T-helper 1 cell treated with Interleukin-12 subunit alpha and Interleukin-12 subunit beta and Interleukin-4 antibody, amounts not matched to agents 30 μg/mL and 1 μg/mL, for 36 hours (primary cell): ENCODE data around the gene PPP1R12A.
A peak's percentile ranks its signal among the peaks of the same experiment; 100 is the strongest.
"Not testable (repeated sequence)": the region's sequence is repeated elsewhere in the genome, so short reads cannot be mapped to it uniquely, and the experiment has no call there.

Experiments
- H3K27ac Mint-ChIP-seq: one replicate; pipeline ENCODE4 v1.8.0; 2021; ENCODE audit warnings: mild to moderate bottlenecking, mixed read lengths
- H3K27me3 Mint-ChIP-seq: one replicate; pipeline ENCODE4 v1.8.0; 2021; ENCODE audit warnings: low read depth, mixed read lengths
- H3K36me3 Mint-ChIP-seq: one replicate; pipeline ENCODE4 v1.8.0; 2021; ENCODE audit warnings: low read depth, mixed read lengths
- H3K4me1 Mint-ChIP-seq: one replicate; pipeline ENCODE4 v1.8.0; 2021; ENCODE audit warnings: low read depth, mixed read lengths
- H3K4me3 Mint-ChIP-seq: one replicate; pipeline ENCODE4 v1.8.0; 2021; ENCODE audit warnings: mild to moderate bottlenecking, moderate library complexity, mixed read lengths
- H3K9me3 Mint-ChIP-seq: one replicate; pipeline ENCODE4 v1.8.0; 2021; ENCODE audit warnings: mixed read lengths

PPP1R12A gene

GRCh38 chr12:79826267-79827128, 108.4 kb downstream of the PPP1R12A start:
- no peak overlapping the region for H3K27ac Mint-ChIP-seq
- H3K4me3 Mint-ChIP-seq = no peak overlapping the region
- no peaks in the 10 kb centered on the region for H3K9me3 Mint-ChIP-seq
- H3K36me3 Mint-ChIP-seq = peaks cover 24% of the 10 kb centered on the region
- peaks cover 12% of the 10 kb centered on the region for H3K4me1 Mint-ChIP-seq
- no peaks in the 10 kb centered on the region for H3K27me3 Mint-ChIP-seq

DNA sequence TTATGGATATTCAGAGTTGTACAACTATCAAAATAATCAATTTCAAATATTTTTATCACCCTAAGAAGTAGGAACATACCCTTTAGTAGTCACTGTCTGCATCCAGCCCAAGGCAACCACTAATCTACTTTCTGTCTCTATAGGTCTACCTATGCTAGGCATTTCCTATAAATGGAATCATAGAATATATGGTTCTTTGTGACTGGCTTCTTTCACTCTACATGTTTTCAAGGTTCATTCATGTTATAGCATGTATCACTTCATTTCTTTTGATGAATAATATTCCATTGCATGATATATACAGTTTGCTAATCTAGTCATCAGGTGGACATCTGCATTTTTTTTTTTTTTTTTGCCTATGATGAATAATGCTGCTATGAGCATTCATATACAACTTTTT, 112.4 kb downstream of the PPP1R12A start:
- Mint-ChIP-seq H3K27ac (no peak overlapping the region), H3K9me3 (no peaks in the 10 kb centered on the region), H3K4me3 (no peak overlapping the region), H3K27me3 (no peaks in the 10 kb centered on the region), H3K36me3 (peaks cover 28% of the 10 kb centered on the region), H3K4me1 (peaks cover 6% of the 10 kb centered on the region)

DNA sequence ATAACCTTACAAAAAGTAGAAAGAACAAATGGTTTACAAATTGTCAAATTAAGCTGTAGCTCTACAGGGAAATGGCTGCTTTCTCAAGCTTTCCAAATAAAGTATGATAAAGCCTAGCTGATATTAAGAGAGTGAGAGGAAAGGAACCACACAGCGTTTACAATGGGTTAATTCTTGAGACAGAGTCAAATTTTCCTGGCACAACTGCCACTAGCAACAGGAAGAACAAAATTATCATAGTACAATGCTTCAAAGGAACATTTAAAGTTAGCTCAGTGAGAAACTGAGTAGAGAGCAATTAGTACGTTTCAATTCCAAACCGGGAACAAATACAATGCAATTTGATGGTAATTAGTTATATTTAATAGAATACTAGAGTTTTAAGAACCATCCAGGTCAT, 116.0 kb downstream of the PPP1R12A start:
- Mint-ChIP-seq H3K9me3 (no peaks in the 10 kb centered on the region), H3K27me3 (no peaks in the 10 kb centered on the region), H3K36me3 (peaks cover 32% of the 10 kb centered on the region), H3K27ac (no peak overlapping the region), H3K4me3 (no peak overlapping the region), H3K4me1 (peaks cover 4% of the 10 kb centered on the region)

GRCh38 chr12:79784366-79785065, 150.4 kb downstream of the PPP1R12A start:
- not testable (repeated sequence) for H3K4me3 Mint-ChIP-seq, H3K9me3 Mint-ChIP-seq, H3K27me3 Mint-ChIP-seq, H3K4me1 Mint-ChIP-seq, H3K27ac Mint-ChIP-seq
- H3K36me3 Mint-ChIP-seq = peaks cover 29% of the 10 kb centered on the region

- Mint-ChIP-seq H3K9me3 (no peaks in the 10 kb centered on the region), H3K27me3 (no peaks in the 10 kb centered on the region), H3K36me3 (peaks cover 18% of the 10 kb centered on the region), H3K27ac (no peak overlapping the region), H3K4me1 (peaks cover 3% of the 10 kb centered on the region), H3K4me3 (no peak overlapping the region)
Observed at GRCh38 chr12:79782172-79782900, 152.6 kb downstream of the PPP1R12A start.

DNA sequence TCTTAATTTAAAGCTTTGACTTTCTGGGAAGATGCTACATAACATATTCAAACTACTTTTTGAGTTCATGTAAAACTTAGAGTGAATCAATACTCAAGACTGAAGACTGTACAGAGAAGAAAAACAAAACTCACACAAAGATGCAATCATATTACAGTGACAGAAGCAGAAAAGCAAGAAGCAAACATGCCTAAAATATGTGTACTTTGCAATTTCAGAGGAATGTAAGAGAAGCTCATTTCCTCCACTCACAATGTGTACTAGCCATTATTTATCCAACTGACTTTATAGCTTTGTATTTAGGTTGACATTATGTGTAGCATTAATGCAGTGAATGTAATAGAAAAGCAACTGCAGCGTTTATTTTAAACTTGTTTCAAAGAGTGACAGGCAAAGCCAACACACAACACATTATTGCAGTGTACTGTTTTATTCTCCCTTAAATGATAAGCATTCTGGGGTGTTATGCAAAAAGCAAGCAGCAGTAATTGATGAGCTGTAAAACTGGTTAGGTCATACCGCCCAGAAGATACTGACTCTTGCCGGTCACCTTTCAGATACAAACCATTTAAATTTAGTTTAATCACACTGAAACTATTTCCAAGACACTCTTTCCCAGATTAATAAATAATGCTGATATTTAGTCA, 156.0 kb downstream of the PPP1R12A start:
- Mint-ChIP-seq H3K9me3 (no peaks in the 10 kb centered on the region), H3K27me3 (no peaks in the 10 kb centered on the region), H3K36me3 (peaks cover 13% of the 10 kb centered on the region), H3K4me3 (no peak overlapping the region), H3K27ac (no peak overlapping the region), H3K4me1 (peaks cover 3% of the 10 kb centered on the region)

- H3K27me3 Mint-ChIP-seq = no peaks in the 10 kb centered on the region
- no peaks in the 10 kb centered on the region for H3K9me3 Mint-ChIP-seq
- H3K27ac Mint-ChIP-seq = no peak overlapping the region
- no peak overlapping the region for H3K4me3 Mint-ChIP-seq
- no peaks in the 10 kb centered on the region for H3K4me1 Mint-ChIP-seq
- H3K36me3 Mint-ChIP-seq = peaks cover 10% of the 10 kb centered on the region
Observed at GRCh38 chr12:79776111-79776510, 158.8 kb downstream of the PPP1R12A start.

- Mint-ChIP-seq H3K36me3 (peaks cover 11% of the 10 kb centered on the region), H3K27ac (no peak overlapping the region), H3K4me1 (no peaks in the 10 kb centered on the region), H3K27me3 (no peaks in the 10 kb centered on the region), H3K4me3 (no peak overlapping the region), H3K9me3 (no peaks in the 10 kb centered on the region)
Observed at GRCh38 chr12:79775355-79776027, 159.4 kb downstream of the PPP1R12A start.

DNA sequence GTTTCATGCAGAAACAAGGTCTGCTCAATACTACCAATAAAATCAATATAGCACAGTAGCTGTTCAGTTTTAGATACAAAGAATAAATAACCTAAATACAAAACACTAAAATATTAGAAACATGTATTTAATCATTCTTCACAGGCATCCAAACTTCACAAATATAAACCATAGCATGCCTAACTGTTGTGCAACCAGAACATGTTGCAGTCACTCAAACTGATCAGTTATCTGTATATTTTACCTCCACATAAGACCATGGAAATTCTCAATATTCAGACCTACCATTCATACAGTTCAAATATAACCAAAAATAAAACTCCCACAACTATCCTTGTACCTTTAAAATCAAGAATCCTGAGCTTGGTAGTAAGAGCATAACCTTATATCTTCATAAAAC, 161.0 kb downstream of the PPP1R12A start:
- peaks cover 8% of the 10 kb centered on the region for H3K36me3 Mint-ChIP-seq
- no peak overlapping the region for H3K4me3 Mint-ChIP-seq
- peak overlapping the region; percentile 39 for H3K27ac Mint-ChIP-seq
- H3K4me1 Mint-ChIP-seq = no peaks in the 10 kb centered on the region
- H3K27me3 Mint-ChIP-seq = no peaks in the 10 kb centered on the region
- H3K9me3 Mint-ChIP-seq = no peaks in the 10 kb centered on the region

DNA sequence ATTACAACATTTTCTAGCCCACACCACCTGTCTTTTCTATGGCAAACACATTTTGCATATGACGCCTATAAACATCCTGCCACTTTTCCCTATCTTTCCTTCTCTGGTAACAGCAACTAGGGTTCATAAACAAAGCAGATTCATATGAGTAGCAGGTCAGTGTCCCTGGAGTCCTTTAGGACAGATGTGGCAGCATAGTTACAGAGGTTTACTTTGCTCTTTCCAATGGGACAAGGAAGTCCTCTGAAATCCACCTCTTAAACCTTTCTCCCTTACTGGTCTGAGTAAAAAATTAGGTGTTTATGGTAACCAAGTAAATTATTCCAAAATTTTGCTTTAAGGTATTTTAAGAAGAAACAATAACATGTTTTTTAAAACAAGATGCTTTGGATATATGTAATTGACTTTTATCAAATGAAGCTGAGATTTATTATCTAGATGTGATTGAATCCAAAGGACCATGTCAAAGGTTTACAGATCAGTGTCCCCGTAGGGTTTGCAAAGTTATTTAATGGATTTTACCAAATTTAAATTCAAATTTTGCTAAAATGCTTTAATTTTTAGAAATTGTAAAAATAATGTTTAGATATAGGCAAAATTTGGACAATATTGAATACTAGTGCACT, 164.9 kb downstream of the PPP1R12A start:
- H3K27me3 Mint-ChIP-seq = no peaks in the 10 kb centered on the region
- H3K4me1 Mint-ChIP-seq = no peaks in the 10 kb centered on the region
- H3K27ac Mint-ChIP-seq = no peak overlapping the region

GRCh38 chr12:79769189-79769859, 165.6 kb downstream of the PPP1R12A start:
- no peaks in the 10 kb centered on the region for H3K9me3 Mint-ChIP-seq
- H3K4me1 Mint-ChIP-seq = no peaks in the 10 kb centered on the region
- H3K4me3 Mint-ChIP-seq = no peak overlapping the region
- H3K27me3 Mint-ChIP-seq = no peaks in the 10 kb centered on the region
- peaks cover 3% of the 10 kb centered on the region for H3K36me3 Mint-ChIP-seq
- H3K27ac Mint-ChIP-seq = no peak overlapping the region

More for the DNA sequence above, 164.9 kb downstream of the PPP1R12A start:
- Mint-ChIP-seq H3K36me3 (peaks cover 3% of the 10 kb centered on the region), H3K9me3 (no peaks in the 10 kb centered on the region), H3K4me3 (no peak overlapping the region)

GRCh38 chr12:79766705-79767464, 168.0 kb downstream of the PPP1R12A start:
- H3K4me3 Mint-ChIP-seq = no peak overlapping the region
- peaks cover 2% of the 10 kb centered on the region for H3K36me3 Mint-ChIP-seq
- no peaks in the 10 kb centered on the region for H3K9me3 Mint-ChIP-seq
- H3K27ac Mint-ChIP-seq = no peak overlapping the region
- H3K27me3 Mint-ChIP-seq = no peaks in the 10 kb centered on the region
- H3K4me1 Mint-ChIP-seq = no peaks in the 10 kb centered on the region

- Mint-ChIP-seq H3K27me3 (no peaks in the 10 kb centered on the region), H3K36me3 (no peaks in the 10 kb centered on the region), H3K4me1 (no peaks in the 10 kb centered on the region), H3K9me3 (no peaks in the 10 kb centered on the region), H3K27ac (no peak overlapping the region), H3K4me3 (no peak overlapping the region)
Observed at GRCh38 chr12:79765157-79765556, 169.7 kb downstream of the PPP1R12A start.
